Panc1 (cell line): Measurements from ENCODE around the gene RNF215. TPM values are rescaled to one million over a fixed set of nuclear protein-coding genes. Genes with fewer than 3 reads are reported as not detected.
"Not testable (repeated sequence)": the region's sequence is repeated elsewhere in the genome, so short reads cannot be mapped to it uniquely, and the experiment has no call there.

ENCODE experiments used
- ATAC-seq: fragments of 200-7000 bp; cut with Tn5 transposase; 2 replicates; pipeline ENCODE4 v1.9.1; 2020; ENCODE audit warnings: mild to moderate bottlenecking, moderate library complexity
- BruUV-seq: library from RNA; stranded (reverse); fragments of 400-500 nt; replicated peaks from 2 replicates; lab custom pipeline; 2021; lab: Mats Ljungman, UMichigan
- CTCF ChIA-PET: fragments of 300-600 bp; sonication (Branson Sonifier 250); formaldehyde crosslinking; loops from one replicate; lab custom pipeline; 2022; ENCODE audit warnings: antibody characterized with exemption; lab: Charles Lee
- POLR2A ChIA-PET: fragments of 300-600 bp; sonication (Branson Sonifier 250); formaldehyde crosslinking; loops from one replicate; lab custom pipeline; 2022; ENCODE audit warnings: antibody characterized with exemption; lab: Charles Lee
- DNase-seq: peaks from one replicate; pipeline ENCODE4 v3.0.0-alpha.2; 2010; ENCODE audit warnings: low read depth, low spot score
- H3K27ac ChIP-seq: 2 replicates; pipeline ENCODE4 v1.5.1; 2011; ENCODE audit warnings: mild to moderate bottlenecking, low read length, inconsistent platforms
- H3K27me3 ChIP-seq: fragments of 200-500 bp; sonication (Bioruptor generic); 2 replicates; pipeline ENCODE4 v1.6.0; 2014; ENCODE audit warnings: low read length, inconsistent platforms; ENCODE audit not compliant: control insufficient read depth, insufficient read depth
- H3K36me3 ChIP-seq: fragments of 200-500 bp; sonication (Bioruptor generic); 2 replicates; pipeline ENCODE4 v1.5.1; 2014; ENCODE audit warnings: inconsistent platforms, mild to moderate bottlenecking, low read length, moderate library complexity; ENCODE audit not compliant: control insufficient read depth, insufficient read depth
- H3K4me1 ChIP-seq: 2 replicates; pipeline ENCODE4 v1.5.1; 2011; ENCODE audit warnings: inconsistent platforms, mild to moderate bottlenecking, low read length, moderate library complexity; ENCODE audit not compliant: control insufficient read depth, insufficient read depth
- H3K4me3 ChIP-seq, 2 experiments: 2 replicates each; pipeline ENCODE4 v1.5.1; 2011 to 2012; ENCODE audit warnings: low read depth in 2 of 2, low read length in 2 of 2, mild to moderate bottlenecking in 2 of 2, inconsistent platforms in 1 of 2, moderate library complexity in 1 of 2
- H3K9me3 ChIP-seq: fragments of 200-500 bp; sonication (Bioruptor generic); 2 replicates; pipeline ENCODE4 v1.5.1; 2014; ENCODE audit warnings: low read depth, mild to moderate bottlenecking, inconsistent platforms, low read length, moderate library complexity; ENCODE audit not compliant: control insufficient read depth, insufficient read depth
- POLR2AphosphoS5 ChIP-seq: IDR thresholded peaks from 2 replicates; pipeline ENCODE4 v1.6.1; 2012; ENCODE audit warnings: mild to moderate bottlenecking, low read depth, low read length, moderate library complexity
- SIN3A ChIP-seq: IDR thresholded peaks from 2 replicates; pipeline ENCODE4 v1.6.1; 2012; ENCODE audit warnings: low read depth, mild to moderate bottlenecking, low read length, moderate library complexity, borderline replicate concordance; ENCODE audit not compliant: insufficient read depth
- TCF7L2 ChIP-seq: IDR thresholded peaks from 2 replicates; pipeline ENCODE4 v1.6.1; 2011; ENCODE audit warnings: mild to moderate bottlenecking, low read depth, low read length, inconsistent platforms
- in situ Hi-C: cut with HindIII; loops from 2 replicates; pipeline ENCODE4 v1.10.0; 2016; ENCODE audit warnings: low sequenced_read_pairs, low pct_unique_long_range_greater_than_20kb
- intact Hi-C: fragments of 100-400 bp; cut with micrococcal nuclease; formaldehyde crosslinking; loops from one replicate; pipeline ENCODE4 v1.10.0; 2022; ENCODE audit not compliant: unreplicated experiment
- total RNA-seq: library from RNA; stranded (reverse); gene quantifications from one replicate; pipeline ENCODE4 v1.2.1, GENCODE V29; 2021; ENCODE audit not compliant: unreplicated experiment
- TF ChIP-seq, protein P1 (sequence below): fragments of 450-650 bp; IDR thresholded peaks from 2 replicates; pipeline ENCODE4 v1.5.1; 2017; ENCODE audit warnings: mild to moderate bottlenecking
- TF ChIP-seq, protein P2 (sequence below), 2 experiments: IDR thresholded peaks; 2 replicates each; pipeline ENCODE4 v1.6.1; 2011 to 2012; ENCODE audit warnings: low read depth in 2 of 2, control low read depth in 1 of 2, low read length in 1 of 2, mild to moderate bottlenecking in 1 of 2, moderate library complexity in 1 of 2; ENCODE audit not compliant: insufficient read depth in 1 of 2

Gene RNF215
- total RNA-seq, 1 experiment from 2014 or later: 35.8 TPM

DNA sequence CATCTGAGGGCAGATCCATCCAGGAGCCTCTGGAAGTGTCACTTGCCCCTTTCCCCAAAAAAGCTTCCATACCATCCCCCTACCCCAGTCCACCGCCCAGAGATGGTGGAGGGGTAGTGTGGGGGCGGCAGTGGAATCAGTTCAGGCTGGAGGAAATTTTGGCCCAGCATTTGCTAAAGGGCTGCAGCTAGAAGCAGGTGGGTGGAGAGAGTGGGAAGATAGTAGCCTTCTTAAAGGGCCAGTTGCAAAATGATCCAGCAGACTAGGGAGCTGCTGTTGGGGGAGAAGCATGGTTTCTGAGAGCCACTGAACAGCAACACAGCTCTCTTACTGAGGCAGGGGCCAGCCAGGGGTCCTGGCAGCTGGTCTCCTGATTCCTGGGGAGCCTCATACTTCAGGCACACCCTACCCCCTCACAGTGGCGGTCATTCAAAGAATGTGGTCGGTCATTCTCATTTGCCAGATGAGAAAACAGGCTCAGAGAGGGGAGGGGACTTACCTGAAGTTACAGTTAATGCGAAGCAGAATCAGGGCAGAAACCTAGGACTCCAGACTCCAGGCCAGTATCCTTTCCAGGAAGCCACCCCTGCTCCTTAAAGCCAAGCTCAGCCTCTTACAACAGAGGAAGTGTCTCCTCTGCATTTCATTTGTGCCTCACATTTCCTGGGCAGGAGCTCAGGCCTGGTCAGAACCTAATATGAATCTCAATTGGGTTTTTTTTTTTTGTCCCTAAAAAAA lies 15.0 kb upstream of the RNF215 start:
- CTCF ChIA-PET: interaction anchor here (0.6 kb wide), 1 partner anchor 8 kb away, joined by 4 read pairs; no protein-coding TSS in a partner anchor
- intact Hi-C loops: no loop called here

DNA sequence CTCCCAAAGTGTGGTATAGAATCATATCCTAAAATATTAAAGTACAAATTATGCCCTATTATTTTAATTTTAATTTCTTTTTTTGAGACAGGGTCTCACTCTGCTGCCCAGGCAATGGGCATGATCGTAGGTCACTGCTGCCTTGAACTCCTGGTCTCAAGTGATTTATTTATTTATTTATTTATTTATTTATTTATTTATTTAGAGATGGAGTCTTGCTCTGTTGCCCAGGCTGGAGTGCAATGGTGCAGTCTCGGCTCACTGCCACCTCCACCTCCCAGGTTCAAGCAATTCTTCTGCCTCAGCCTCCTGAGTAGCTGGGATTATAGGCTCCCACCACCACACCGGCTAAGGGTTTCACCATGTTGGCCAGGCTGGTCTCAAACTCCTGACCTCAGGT lies 13.8 kb upstream of the RNF215 start:
- H3K4me3 ChIP-seq, BruUV-seq, DNase-seq, CTCF ChIA-PET, H3K9me3 ChIP-seq, in situ Hi-C loops, H3K4me1 ChIP-seq, H3K36me3 ChIP-seq, H3K27ac ChIP-seq, ATAC-seq, POLR2A ChIA-PET, intact Hi-C loops, H3K27me3 ChIP-seq: not testable (repeated sequence)

More for the DNA sequence above, 15.0 kb upstream of the RNF215 start:
- Histone ChIP-seq H3K4me3 (no peak overlapping the region), H3K9me3 (no peaks in the 10 kb centered on the region), H3K27me3 (no peaks in the 10 kb centered on the region), H3K36me3 (no peaks in the 10 kb centered on the region), H3K27ac (no peak overlapping the region), H3K4me1 (0 out of 2 replicates have a peak, but pooled peaks cover 8% of the 10 kb centered on the region)
- POLR2A ChIA-PET: interaction anchor here (0.6 kb wide), 3 partner anchors 21 to 1990 kb away, joined by 3 to 4 read pairs (median 3); no protein-coding TSS in a partner anchor
- TF ChIP-seq, protein P1, sequence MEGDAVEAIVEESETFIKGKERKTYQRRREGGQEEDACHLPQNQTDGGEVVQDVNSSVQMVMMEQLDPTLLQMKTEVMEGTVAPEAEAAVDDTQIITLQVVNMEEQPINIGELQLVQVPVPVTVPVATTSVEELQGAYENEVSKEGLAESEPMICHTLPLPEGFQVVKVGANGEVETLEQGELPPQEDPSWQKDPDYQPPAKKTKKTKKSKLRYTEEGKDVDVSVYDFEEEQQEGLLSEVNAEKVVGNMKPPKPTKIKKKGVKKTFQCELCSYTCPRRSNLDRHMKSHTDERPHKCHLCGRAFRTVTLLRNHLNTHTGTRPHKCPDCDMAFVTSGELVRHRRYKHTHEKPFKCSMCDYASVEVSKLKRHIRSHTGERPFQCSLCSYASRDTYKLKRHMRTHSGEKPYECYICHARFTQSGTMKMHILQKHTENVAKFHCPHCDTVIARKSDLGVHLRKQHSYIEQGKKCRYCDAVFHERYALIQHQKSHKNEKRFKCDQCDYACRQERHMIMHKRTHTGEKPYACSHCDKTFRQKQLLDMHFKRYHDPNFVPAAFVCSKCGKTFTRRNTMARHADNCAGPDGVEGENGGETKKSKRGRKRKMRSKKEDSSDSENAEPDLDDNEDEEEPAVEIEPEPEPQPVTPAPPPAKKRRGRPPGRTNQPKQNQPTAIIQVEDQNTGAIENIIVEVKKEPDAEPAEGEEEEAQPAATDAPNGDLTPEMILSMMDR: no peak
- no peak for TF ChIP-seq SIN3A
- no peak for TF ChIP-seq TCF7L2
- DNase-seq (no peak), ATAC-seq (no peak)
- no TSS peak for BruUV-seq
- in situ Hi-C loops: no loop called here

DNA sequence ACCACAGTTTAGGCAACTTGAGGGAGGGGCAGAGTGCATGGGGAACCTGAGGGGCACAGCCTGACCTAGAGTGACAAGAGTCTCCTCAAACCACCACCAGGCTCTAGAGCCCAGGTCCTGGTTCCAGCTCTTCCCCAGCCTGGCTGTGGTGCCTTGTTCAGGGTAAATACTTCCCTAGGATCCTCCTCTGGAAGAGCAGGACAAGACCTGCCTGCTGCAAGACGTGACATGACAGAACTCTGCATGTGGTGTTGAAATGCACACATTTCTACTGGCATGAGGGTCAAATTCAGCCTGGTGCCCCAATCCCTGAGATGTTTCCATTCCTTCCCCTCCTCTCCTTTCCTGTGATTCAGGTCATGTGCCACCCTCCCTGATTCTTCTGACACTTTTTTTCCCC lies 12.9 kb upstream of the RNF215 start:
- ATAC-seq (no peak), DNase-seq (no peak)
- intact Hi-C loops: no loop called here
- ChIA-PET POLR2A (no interaction called here), CTCF (no interaction called here)
- TF ChIP-seq, protein P1: no peak
- TF ChIP-seq POLR2AphosphoS5 (no peak), TCF7L2 (no peak), SIN3A (no peak)
- TF ChIP-seq, protein P2, sequence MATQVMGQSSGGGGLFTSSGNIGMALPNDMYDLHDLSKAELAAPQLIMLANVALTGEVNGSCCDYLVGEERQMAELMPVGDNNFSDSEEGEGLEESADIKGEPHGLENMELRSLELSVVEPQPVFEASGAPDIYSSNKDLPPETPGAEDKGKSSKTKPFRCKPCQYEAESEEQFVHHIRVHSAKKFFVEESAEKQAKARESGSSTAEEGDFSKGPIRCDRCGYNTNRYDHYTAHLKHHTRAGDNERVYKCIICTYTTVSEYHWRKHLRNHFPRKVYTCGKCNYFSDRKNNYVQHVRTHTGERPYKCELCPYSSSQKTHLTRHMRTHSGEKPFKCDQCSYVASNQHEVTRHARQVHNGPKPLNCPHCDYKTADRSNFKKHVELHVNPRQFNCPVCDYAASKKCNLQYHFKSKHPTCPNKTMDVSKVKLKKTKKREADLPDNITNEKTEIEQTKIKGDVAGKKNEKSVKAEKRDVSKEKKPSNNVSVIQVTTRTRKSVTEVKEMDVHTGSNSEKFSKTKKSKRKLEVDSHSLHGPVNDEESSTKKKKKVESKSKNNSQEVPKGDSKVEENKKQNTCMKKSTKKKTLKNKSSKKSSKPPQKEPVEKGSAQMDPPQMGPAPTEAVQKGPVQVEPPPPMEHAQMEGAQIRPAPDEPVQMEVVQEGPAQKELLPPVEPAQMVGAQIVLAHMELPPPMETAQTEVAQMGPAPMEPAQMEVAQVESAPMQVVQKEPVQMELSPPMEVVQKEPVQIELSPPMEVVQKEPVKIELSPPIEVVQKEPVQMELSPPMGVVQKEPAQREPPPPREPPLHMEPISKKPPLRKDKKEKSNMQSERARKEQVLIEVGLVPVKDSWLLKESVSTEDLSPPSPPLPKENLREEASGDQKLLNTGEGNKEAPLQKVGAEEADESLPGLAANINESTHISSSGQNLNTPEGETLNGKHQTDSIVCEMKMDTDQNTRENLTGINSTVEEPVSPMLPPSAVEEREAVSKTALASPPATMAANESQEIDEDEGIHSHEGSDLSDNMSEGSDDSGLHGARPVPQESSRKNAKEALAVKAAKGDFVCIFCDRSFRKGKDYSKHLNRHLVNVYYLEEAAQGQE (IDR thresholded peaks at IDR 0.05; ENCODE audit: insufficient read depth in 1 of 2, low read depth in 2 of 2, low read length in 1 of 2): no peak
- no peak overlapping the region for H3K27ac ChIP-seq
- in situ Hi-C loops: no loop called here
- 0 out of 2 replicates have a peak, but pooled peaks cover 8% of the 10 kb centered on the region for H3K4me1 ChIP-seq
- H3K4me3 ChIP-seq: no peak overlapping the region
- no peaks in the 10 kb centered on the region for H3K36me3 ChIP-seq
- BruUV-seq: no TSS peak
- H3K9me3 ChIP-seq: no peaks in the 10 kb centered on the region
- H3K27me3 ChIP-seq: no peaks in the 10 kb centered on the region
